Measurements from ENCODE around the gene UPF3B.
"Not testable (repeated sequence)": the region's sequence is repeated elsewhere in the genome, so short reads cannot be mapped to it uniquely, and the experiment has no call there.

The UPF3B gene

DNA sequence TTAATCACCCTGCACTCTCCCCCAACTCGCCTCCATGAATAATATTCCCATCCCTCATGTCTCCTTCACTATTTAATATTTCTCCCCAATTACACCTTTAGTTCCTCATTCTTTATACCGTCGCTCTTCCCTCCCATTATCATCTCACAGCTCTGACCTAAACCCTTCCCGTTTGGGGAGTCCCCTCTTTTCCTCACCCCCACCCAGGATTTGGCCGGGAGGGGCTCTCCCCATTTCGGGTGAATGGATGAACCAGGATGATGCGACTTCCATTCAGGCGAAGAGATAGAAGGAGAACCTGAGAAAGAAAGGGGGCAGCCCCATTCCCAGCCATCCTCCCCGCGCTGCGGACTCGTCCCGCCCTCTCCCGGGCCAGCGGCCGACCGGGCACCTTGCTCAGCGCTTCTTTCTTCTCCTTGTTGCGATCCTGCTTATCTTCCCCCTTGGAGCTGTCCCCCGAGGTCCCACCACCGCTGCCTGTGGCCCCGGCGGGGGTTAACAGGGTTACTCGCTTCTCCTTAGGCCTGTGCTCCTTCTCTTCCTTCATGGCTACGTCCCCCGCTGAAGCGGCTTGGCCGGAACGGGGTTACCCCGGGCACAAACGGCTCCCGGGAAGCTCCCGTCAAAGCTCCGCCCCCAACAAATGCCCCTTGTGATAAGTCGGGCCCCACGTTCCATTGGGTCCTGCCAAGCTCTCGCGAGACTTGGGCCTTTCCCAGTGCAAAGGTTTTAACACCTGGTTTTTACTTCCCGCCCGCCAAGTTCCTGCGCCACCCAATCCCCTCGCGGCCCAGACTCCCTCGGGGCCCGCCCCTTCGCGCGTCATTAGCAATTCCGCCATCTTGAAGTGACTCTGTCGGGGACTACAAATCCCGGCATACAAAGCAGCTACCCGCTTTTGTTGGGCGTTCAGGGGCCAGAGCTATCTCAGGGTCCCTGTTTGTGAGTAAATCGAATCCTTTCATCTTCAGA is at the start of gene UPF3B:
TSS of gene UPF3B (minus strand) at position 582 of the 972 bp plus-strand sequence. CDS start at position 547, 35 bp downstream.
- DNase-seq: peak; percentile 98

DNA sequence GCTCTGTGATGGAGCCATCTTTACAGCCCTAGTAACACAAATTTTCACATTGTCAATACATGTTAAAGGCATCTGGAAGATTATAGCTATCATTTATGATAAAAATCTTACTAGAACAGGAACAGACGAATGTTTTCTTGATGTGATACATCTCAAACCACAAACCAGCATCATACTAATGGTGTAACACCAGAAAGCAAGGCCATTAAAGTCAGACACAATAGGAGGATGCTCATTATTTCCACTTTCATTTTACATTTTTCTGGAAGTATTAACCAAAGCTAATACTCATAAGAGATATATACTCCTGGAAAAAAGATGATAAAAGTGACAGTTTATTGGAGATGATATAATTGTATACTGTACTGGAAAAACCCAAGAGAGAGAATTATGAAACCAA is 48.2 kb upstream of the UPF3B start:
- no peak for DNase-seq

DNA sequence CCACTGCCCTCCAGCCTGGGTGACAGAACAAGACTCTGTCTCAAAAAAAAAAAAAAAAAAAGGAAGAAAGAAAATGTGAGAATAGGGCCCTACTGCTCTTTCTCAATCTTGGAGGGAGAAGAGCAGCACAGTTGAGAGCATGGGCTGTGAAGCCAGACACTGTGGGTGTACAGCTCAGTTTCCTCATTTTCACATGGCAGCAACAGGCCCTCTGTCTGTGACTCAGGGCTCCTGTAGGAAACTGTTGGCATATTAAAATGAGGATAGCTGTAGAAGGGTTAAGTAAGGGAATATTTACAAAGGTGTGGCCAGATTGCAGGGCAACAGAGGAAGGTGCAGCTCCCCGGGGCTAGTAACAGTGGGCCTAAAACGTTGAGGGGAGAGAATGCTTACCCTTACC is 46.4 kb upstream of the UPF3B start:
- no peak for DNase-seq

- DNase-seq: no peak
These were observed 43.1 kb upstream of the UPF3B start, which contains the start of gene AKAP14 for GRCh38 chrX:119895843-119896326. Gene AKAP14 (plus strand): TSS chrX:119895893. CDS start chrX:119903224, 7,331 bp downstream.

DNA sequence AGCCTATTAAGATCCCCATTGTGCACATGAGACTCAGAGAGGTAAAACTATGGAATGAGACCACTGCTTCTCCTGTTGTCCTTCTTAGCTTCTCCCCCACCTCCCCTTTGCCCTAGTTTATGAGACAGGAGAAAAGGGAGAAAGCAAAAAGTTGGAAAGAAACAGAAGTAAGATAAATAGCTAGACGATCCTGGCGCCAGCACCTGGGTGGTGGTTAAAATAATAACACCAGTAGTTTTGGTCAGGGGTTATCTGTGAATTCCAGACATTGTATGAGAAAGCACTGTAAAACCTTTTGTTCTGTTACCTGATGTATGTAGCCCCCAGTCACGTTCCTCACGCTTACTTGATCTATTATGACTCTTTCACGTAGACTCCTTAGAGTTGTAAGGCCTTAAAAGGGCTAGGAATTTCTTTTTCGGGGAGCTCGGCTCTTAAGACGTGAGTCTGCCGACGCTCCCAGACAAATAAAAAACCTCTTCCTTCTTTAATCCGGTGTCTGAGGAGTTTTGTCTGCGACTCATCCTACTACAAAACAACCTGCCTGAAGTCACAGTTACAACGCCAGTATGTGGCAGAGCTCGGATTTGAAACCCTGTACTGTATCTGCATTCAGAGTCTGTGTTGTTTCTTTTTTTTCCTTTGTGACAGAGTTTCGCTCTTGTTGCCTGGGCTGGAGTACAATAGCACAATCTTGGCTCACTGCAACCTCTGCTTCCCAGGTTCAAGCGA is 39.4 kb upstream of the UPF3B start:
- not testable (repeated sequence) for DNase-seq

GRCh38 chrX:119890626-119891025 is 37.9 kb upstream of the UPF3B start:
- not testable (repeated sequence) for DNase-seq

DNA sequence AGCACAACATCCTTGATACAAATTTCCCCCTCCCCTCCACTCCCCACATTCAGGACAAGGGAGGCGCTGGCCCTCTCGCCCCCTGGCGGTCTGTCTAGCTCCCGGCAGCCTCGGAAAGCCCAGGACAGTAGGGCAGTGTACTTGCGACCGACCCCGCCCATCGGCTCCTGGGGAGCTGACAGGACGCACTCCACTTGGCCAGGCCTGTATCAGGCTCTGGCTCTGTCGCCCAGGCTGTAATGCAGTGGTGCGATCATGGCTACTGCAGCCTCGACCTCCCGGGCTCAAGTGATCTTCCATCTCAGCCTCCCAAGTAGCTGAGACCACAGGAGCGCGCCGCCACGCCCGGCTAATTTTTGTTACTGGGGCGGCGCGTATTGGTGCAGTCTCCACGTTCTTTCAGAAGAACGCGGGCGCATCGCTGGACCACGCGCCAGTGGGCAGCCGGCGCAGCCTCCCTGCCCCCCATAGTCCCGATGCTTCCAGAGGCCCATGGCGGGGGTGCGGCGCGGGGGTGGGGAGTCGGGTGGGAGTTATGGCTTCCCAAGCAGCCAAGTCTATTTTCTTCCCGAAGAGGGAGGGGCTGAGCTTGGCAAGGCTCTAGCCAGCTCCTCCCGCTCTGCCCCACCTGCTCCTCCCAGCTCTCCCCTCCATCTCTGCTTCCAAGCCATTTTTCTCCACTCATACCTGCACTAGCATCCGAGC is 35.1 kb upstream of the UPF3B start:
- peak; percentile 71 for DNase-seq

DNA sequence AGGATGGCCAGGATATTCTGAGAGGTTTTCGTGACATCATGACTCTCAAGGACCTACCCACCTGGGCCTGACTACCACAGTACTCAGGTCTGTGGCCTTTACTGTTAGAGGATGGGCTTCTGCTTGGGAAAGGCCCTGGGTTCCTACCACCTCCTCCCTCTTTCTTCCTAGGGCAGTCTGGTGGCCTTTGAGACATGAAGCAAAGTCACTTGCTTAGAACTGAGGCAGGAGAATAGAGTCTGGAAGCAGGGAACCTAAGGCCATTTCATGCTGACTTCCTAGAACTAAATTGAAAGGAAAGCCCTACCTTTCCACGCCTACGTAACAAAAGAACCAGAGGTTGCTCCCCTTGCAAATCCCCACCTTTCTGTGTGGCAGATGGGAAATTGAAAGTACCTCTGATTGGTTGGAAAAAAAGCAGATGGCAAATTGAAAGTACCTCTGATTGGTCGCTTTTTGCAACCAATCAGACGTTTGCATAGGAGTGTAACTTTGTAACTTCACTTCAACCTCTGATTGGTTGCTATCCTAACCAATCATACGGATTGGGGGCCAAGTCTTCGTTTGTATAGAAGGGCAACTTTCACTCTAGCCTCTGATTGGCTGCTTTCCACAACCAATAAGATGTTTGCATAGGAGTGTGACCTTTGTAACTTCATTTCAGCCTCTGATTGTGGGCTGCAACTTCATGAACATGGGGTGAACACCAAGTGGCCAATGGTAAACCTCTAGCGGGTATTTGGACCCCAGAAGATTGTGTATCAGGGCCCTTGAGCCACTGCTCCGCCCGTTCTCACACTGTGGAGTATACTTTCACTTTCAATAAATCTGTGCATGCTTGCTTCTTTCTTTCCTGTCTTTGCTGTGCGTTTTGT is 33.0 kb upstream of the UPF3B start:
- peak; percentile 45 for DNase-seq

DNA sequence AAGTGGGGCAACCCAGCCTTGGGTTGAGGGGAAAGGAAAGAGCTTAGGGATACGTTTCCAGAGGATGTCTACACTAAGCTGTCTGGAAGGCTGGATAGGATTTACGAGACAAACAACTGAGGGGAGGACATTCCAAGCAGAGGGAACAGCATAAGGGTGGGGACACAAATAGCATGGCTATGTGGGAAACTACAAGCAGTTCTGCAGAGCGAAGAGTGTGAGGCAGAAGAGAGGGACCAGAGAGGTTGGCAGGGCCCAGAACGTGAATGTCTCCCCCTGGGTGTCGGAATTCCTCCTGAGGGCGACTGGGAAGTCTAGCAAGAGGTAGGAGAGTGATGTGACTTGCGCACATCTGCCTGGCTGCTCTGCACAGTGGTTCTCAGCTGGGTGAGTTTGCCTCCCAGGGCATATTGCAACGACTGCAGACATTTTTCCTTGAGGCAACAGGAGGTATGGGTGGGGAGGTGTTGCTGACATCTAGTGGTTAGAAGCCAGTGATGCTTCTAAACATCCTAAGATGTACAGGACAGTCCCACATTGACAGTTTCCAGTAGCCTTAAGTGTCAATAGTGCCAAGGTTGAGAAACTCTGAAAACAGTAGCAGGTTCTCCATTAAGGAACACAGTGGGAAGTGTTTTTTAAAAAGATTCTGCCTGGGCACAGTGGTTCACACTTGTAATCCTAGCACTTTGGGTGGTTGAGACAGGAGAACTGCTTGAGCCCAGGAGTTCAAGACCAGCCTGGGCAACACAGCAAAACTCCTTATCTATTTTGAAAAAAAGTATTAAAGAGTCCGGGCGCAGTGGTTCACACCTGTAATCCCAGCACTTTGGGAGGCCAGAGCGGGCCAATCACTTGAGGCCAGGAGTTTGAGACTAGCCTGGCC is 28.0 kb upstream of the UPF3B start:
- peak; percentile 56 for DNase-seq

DNA sequence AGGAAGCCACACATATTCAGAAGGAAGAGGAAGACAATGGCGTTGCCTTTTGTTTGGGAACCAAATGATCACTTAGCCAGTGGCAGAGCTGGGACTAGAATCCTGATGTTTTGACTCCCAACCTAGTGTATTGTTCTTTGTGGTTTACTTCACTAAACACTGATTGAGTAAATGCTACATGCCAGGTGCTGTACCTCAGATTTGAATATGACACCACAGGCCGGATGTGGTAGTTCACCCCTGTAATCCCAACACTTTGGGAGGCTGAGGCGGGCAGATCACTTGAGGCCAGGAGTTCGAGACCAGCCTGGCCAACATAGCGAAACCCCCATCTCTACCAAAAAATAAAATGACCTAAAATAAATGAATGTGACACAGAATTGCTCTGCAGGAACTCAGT is 27.3 kb upstream of the UPF3B start:
- DNase-seq: no peak

DNA sequence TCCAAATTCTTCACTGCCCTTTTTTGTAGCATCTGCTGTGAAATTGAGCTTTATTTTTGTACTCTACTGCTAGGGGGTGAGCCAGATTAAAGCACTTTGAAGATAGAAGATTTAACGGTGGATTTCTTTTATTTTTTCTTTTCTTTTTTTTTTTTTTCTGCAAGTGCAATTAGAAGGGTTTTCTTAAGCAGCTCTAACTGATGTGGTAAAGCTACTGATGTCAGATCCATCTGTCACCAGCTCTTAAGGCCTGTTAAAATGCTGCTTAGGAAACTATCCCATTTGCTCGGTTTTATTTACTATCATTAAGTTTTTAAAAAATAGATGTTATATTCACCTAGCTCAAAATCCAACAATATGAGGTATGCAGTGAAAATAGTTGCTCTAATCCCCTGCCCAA is 26.0 kb upstream of the UPF3B start:
- no peak for DNase-seq

GRCh38 chrX:119871599-119872395 is 19.0 kb upstream of the UPF3B start, which contains the start of the genes NDUFA1 and RNF113A:
Gene NDUFA1 (plus strand): TSS chrX:119871832. CDS start chrX:119871912, 80 bp downstream.
Gene RNF113A (minus strand): TSS chrX:119871733. CDS start chrX:119871613, 120 bp downstream.
- peak; percentile 83 for DNase-seq

GRCh38 chrX:119871245-119871598 is 18.5 kb upstream of the UPF3B start:
- DNase-seq: no peak

- peak; percentile 39 for DNase-seq
These were observed 17.9 kb upstream of the UPF3B start for GRCh38 chrX:119870626-119871131.

GRCh38 chrX:119853444-119853843 is 681 bp upstream of the UPF3B start:
- DNase-seq: no peak

DNA sequence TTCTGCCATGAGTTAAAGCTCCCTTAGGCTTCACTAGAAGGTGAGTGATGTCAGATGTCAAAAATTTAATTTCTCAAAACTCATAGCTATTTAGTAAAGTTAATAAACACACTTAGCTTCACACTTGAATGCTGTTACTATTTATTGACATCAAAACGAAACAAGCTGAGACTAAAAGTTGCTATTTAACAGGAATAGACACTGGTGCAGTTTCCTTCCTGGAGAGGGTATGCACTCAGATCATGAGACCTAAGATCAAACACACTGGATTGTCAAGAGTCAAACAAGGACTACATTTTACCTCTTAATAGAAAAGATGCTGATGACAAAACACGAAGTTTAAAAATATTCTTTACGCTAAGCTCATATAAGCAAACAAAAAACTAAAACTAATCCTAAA is 18.9 kb downstream of the UPF3B start:
- no peak for DNase-seq

DNA sequence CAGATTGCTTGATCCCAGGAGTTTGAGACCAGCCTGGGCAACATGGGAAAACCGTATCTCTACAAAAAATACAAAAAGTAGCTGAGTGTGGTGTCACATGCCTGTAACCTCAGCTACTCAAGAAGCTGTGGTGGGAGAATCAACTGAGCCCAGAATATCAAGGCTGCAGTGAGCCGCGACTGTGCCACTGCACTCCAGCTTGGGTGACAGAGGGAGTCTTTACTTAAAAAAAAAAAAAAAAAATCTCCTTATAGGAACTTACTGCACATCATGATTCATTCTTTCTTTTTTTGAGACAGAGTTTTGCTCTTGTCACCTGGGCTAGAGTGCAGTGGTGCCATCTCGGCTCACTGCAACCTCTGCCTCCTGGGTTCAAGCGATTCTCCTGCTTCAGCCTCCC is 24.3 kb downstream of the UPF3B start:
- DNase-seq: no peak

- DNase-seq: peak; percentile 37
These were observed 26.3 kb downstream of the UPF3B start for GRCh38 chrX:119826399-119826959.

DNA sequence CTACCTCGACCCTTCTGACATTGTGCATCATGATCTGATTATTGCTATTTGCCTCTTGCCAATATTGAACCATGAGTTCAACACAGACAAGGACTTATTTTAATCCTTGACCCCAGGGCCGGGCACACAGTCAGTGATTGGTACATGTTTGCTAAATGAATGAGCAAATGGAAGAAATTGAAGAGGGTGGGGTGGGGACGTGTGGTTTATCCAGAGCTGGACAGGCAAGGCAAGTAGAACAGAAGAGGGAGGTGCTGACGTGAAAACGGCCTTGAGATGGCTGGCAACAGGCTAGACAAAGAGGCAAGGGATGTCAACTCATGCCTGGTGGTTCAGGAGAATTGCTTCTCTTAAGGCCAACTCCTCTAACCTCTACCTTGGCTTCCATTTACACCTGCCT is 28.5 kb downstream of the UPF3B start:
- DNase-seq: not testable (repeated sequence)

All from EL (cell line).